ENCODE measurements around the gene HOXB4. TPM values are rescaled to one million over a fixed set of nuclear protein-coding genes. Genes with fewer than 3 reads are reported as not detected.

HOXB4 gene
- total and polyA plus RNA-seq, 12 donors, result 1.7 to 9.8 (median 3.4) TPM

- TF ChIP-seq, protein P1, sequence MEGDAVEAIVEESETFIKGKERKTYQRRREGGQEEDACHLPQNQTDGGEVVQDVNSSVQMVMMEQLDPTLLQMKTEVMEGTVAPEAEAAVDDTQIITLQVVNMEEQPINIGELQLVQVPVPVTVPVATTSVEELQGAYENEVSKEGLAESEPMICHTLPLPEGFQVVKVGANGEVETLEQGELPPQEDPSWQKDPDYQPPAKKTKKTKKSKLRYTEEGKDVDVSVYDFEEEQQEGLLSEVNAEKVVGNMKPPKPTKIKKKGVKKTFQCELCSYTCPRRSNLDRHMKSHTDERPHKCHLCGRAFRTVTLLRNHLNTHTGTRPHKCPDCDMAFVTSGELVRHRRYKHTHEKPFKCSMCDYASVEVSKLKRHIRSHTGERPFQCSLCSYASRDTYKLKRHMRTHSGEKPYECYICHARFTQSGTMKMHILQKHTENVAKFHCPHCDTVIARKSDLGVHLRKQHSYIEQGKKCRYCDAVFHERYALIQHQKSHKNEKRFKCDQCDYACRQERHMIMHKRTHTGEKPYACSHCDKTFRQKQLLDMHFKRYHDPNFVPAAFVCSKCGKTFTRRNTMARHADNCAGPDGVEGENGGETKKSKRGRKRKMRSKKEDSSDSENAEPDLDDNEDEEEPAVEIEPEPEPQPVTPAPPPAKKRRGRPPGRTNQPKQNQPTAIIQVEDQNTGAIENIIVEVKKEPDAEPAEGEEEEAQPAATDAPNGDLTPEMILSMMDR (IDR thresholded peaks at IDR 0.05), result no peak
- no peak for TF ChIP-seq POLR2A (IDR thresholded peaks at IDR 0.05)
- H3K9me3 ChIP-seq (replicated peaks in 1 of 3), result no peaks in the 10 kb centered on the region
- peak in 1 of 7 donors; percentile 26 for DNase-seq
- 31 to 52% (median 35%) methylated on average over 9 to 10 of the region's 10 CpGs for WGBS, 4 donors
- peak overlapping the region in 2 of 4 donors; percentile 1 to 21 for H3K4me3 ChIP-seq
- H3K36me3 ChIP-seq (replicated peaks in 1 of 2), result peaks cover 0 to 14% of the 10 kb centered on the region in 2 donors
- peaks cover 16 to 35% of the 10 kb centered on the region in 2 donors for H3K4me1 ChIP-seq (replicated peaks in 1 of 2)
- H3K27me3 ChIP-seq, result no peaks in the 10 kb centered on the region
- H3K27ac ChIP-seq, result peak overlapping the region in 4 of 5 donors; percentile 46 to 97 (median 66)
- intact Hi-C loops (cut with DNase I), result no loop called here
Observed at GRCh38 chr17:48546924-48547807, 31.0 kb downstream of the HOXB4 start.

DNA sequence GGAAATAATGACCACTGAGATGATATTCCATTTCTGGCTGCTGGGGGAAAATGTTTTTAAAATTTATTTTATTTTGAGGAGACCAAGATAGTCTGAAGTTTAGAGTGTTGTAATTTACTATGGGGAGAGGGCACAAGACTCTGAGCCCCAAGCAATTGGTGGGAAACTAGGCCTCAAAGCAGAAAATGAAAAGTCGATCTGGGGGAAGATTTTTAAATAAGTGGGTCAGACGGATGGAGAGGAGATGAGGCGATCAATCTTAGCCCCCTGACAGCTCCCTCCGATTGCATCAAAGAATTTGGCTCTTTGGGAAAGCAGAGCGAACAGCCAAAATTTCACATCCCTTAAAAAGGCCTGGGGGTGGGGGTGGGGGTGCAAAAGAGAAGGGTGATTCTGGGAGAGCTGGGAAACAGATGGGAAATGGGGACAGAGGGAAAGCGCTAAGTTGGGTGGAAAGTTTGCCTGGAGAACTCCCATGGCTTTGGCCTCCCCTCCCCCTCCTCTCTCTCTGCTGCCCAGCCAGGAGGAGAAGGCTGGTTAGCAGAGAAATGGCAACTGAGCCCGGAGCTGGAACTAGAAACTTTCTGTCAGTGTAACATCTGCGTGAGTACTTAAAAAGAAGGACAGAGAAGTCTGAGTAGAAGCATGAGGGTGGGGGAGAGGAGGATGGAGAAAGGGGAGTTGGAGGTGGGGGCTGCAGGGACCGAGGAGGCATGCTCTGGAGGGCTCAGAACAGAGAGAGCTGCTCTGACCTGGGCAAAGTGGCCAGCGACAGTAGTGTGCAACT lies 31.8 kb downstream of the HOXB4 start:
- Histone ChIP-seq H3K27ac (peak overlapping the region in 3 of 5 donors; percentile 46 to 97 (median 79)), H3K4me3 (peak overlapping the region in 1 of 4 donors; percentile 21), H3K36me3 (replicated peaks in 1 of 2) (peaks cover 0 to 14% of the 10 kb centered on the region in 2 donors), H3K4me1 (replicated peaks in 1 of 2) (peaks cover 20 to 35% of the 10 kb centered on the region in 2 donors), H3K27me3 (no peaks in the 10 kb centered on the region), H3K9me3 (replicated peaks in 1 of 3) (no peaks in the 10 kb centered on the region)
- DNase-seq, result peak in 2 of 7 donors; percentile 37 to 46
- intact Hi-C loops (cut with DNase I), result no loop called here
- WGBS, 4 donors, result 41 to 63% (median 54%) methylated on average over 10 of the region's 10 CpGs
- TF ChIP-seq, protein P1 (IDR thresholded peaks at IDR 0.05), result no peak
- TF ChIP-seq POLR2A (IDR thresholded peaks at IDR 0.05), result no peak

GRCh38 chr17:48545539-48545938 lies 32.6 kb downstream of the HOXB4 start:
- no peaks in the 10 kb centered on the region for H3K9me3 ChIP-seq (replicated peaks in 1 of 3)
- H3K27me3 ChIP-seq, result no peaks in the 10 kb centered on the region
- H3K4me1 ChIP-seq (replicated peaks in 1 of 2), result peaks cover 20 to 39% of the 10 kb centered on the region in 2 donors
- H3K36me3 ChIP-seq (replicated peaks in 1 of 2), result peaks cover 0 to 12% of the 10 kb centered on the region in 2 donors
- DNase-seq, result no peak
- peak overlapping the region in 4 of 5 donors; percentile 10 to 97 (median 68) for H3K27ac ChIP-seq
- TF ChIP-seq, protein P1 (IDR thresholded peaks at IDR 0.05), result no peak
- TF ChIP-seq POLR2A (IDR thresholded peaks at IDR 0.05), result no peak
- 73 to 100% (median 87%) methylated on average over 1 of the region's 1 CpG for WGBS, 4 donors
- no peak overlapping the region for H3K4me3 ChIP-seq
- intact Hi-C loops (cut with DNase I), result no loop called here

- 20 to 35% (median 26%) methylated on average over 9 to 12 of the region's 12 CpGs for WGBS, 4 donors
- peak within 1 kb of the TSS in 3 of 4 donors; percentile 58 to 86 (median 78) for H3K4me3 ChIP-seq
- DNase-seq, result peak in 5 of 7 donors; percentile 44 to 73 (median 58)
- H3K36me3 ChIP-seq (replicated peaks in 1 of 2), result peaks cover 0 to 8% of the 10 kb centered on the region in 2 donors
- no peaks in the 10 kb centered on the region for H3K27me3 ChIP-seq
- peaks cover 20 to 39% of the 10 kb centered on the region in 2 donors for H3K4me1 ChIP-seq (replicated peaks in 1 of 2)
- no peak for TF ChIP-seq POLR2A (IDR thresholded peaks at IDR 0.05)
- TF ChIP-seq, protein P1 (IDR thresholded peaks at IDR 0.05), result no peak
- intact Hi-C loops (cut with DNase I), result no loop called here
- H3K9me3 ChIP-seq (replicated peaks in 1 of 3), result no peaks in the 10 kb centered on the region
- H3K27ac ChIP-seq, result peak within 1 kb of the TSS; percentile 76 to 97 (median 85)
Observed at GRCh38 chr17:48545022-48545375, 33.2 kb downstream of the HOXB4 start, which contains the start of gene HOXB2. HOXB2 (minus strand) TSS chr17:48545109; CDS start chr17:48544911, 198 bp downstream.

Measured in adrenal gland (tissue), 12 donors.